Measurements from ENCODE around the gene UCHL1. TPM values are rescaled to one million over a fixed set of nuclear protein-coding genes. Genes with fewer than 3 reads are reported as not detected.

UCHL1 gene
- total and polyA plus RNA-seq, 8 donors = 2.7 to 198 (median 12.1) TPM

DNA sequence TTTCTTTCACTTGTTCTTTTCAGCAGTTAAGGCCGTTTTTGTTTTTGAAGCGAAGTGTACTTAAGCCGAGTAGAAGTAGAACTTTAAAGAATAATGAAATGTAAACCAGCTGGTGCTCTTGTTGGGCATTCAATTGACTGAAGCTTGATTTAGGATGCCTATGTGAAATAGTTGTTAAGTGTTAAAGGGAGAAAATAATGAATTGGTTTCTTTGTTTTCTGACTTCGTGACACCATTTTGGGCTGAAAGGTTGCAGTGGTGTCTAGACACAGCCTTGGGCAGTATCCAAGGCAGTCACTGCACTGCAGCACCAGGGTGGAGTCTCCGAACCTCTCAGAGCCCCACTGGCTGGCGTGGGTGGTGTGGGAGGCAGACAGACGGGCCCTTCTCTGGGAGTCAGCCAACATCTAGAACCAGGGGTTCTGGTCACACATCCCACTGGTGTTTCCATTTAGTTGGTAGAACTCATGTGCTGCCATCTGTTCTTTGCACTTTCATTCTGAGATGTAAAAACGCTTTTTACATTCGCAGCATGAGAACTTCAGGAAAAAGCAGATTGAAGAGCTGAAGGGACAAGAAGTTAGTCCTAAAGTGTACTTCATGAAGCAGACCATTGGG is 3.5 kb downstream of the UCHL1 start:
- Histone ChIP-seq H3K4me3 (no peak overlapping the region), H3K27me3 (peaks cover 0 to 6% (median 1%) of the 10 kb centered on the region in 4 donors), H3K9me3 (no peaks in the 10 kb centered on the region), H3K36me3 (no peaks in the 10 kb centered on the region), H3K4me1 (peaks cover 0 to 10% (median 0%) of the 10 kb centered on the region in 3 donors), H3K27ac (no peak overlapping the region)
- intact Hi-C loops (cut with DNase I) = no loop called here
- 77 to 83% methylated on average over 9 of the region's 9 CpGs for WGBS, 2 donors
- DNase-seq (no peak), FAIRE-seq (no peak), ATAC-seq (no peak)
- TF ChIP-seq, protein P1, sequence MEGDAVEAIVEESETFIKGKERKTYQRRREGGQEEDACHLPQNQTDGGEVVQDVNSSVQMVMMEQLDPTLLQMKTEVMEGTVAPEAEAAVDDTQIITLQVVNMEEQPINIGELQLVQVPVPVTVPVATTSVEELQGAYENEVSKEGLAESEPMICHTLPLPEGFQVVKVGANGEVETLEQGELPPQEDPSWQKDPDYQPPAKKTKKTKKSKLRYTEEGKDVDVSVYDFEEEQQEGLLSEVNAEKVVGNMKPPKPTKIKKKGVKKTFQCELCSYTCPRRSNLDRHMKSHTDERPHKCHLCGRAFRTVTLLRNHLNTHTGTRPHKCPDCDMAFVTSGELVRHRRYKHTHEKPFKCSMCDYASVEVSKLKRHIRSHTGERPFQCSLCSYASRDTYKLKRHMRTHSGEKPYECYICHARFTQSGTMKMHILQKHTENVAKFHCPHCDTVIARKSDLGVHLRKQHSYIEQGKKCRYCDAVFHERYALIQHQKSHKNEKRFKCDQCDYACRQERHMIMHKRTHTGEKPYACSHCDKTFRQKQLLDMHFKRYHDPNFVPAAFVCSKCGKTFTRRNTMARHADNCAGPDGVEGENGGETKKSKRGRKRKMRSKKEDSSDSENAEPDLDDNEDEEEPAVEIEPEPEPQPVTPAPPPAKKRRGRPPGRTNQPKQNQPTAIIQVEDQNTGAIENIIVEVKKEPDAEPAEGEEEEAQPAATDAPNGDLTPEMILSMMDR (IDR thresholded peaks at IDR 0.05) = no peak

DNA sequence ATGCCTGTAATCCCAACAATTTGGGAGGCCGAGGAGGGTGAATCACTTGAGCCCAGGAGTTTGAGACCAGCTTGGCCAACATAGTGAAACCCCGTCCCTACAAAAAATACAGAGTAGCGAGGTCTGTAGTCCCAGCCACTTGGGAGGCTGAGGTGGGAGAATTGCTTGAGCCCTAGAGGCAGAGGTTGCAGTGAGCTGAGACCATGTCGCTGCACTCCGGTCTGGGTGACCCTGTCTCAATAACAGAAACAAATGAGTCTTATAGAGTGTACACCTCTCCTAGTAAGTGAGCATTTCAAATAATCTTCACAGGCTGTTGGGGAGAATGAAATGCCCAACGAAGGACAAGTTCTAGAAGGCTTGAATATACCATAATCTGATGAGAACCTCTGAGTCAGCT is 5.5 kb downstream of the UCHL1 start:
- TF ChIP-seq, protein P1 (IDR thresholded peaks at IDR 0.05) = no peak
- intact Hi-C loops (cut with DNase I) = no loop called here
- Histone ChIP-seq H3K27ac (no peak overlapping the region), H3K4me1 (peaks cover 0 to 6% (median 0%) of the 10 kb centered on the region in 3 donors), H3K27me3 (peaks cover 0 to 3% (median 0%) of the 10 kb centered on the region in 4 donors), H3K9me3 (no peaks in the 10 kb centered on the region), H3K4me3 (no peak overlapping the region), H3K36me3 (no peaks in the 10 kb centered on the region)
- FAIRE-seq (no peak), ATAC-seq (no peak), DNase-seq (no peak)
- 89 to 92% methylated on average over 6 of the region's 6 CpGs for WGBS, 2 donors

DNA sequence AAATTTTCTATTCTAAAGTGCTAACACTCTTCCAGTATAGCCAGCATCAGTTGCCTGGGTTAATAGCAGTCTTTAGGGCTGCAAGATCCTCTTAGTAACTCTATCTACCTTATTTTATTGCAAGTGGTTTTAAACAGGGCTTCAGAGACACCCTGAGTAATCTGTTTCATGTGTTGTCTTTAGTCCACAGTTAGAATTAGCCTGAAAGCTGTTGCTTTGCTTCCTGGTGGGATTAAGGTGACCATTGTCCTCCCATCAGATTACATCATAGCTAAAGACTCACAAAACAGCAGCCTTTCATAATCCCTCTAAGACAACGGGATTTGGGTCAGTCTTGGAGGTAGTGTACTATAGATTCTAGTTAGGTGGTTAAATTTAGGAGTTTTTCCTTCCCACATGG is 7.5 kb downstream of the UCHL1 start:
- no peaks in the 10 kb centered on the region for H3K4me1 ChIP-seq
- intact Hi-C loops (cut with DNase I) = no loop called here
- H3K27ac ChIP-seq = no peak overlapping the region
- no peak for ATAC-seq
- H3K27me3 ChIP-seq = peaks cover 0 to 3% (median 0%) of the 10 kb centered on the region in 4 donors
- no peaks in the 10 kb centered on the region for H3K36me3 ChIP-seq
- WGBS, 2 donors = 70 to 82% methylated on average over 1 of the region's 1 CpG
- TF ChIP-seq, protein P1 (IDR thresholded peaks at IDR 0.05) = no peak
- FAIRE-seq = no peak
- no peak overlapping the region for H3K4me3 ChIP-seq
- no peak for DNase-seq
- no peaks in the 10 kb centered on the region for H3K9me3 ChIP-seq

DNA sequence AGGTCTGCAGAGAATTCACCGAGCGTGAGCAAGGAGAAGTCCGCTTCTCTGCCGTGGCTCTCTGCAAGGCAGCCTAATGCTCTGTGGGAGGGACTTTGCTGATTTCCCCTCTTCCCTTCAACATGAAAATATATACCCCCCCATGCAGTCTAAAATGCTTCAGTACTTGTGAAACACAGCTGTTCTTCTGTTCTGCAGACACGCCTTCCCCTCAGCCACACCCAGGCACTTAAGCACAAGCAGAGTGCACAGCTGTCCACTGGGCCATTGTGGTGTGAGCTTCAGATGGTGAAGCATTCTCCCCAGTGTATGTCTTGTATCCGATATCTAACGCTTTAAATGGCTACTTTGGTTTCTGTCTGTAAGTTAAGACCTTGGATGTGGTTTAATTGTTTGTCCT is 11.3 kb downstream of the UCHL1 start:
- no peak for FAIRE-seq

More for the DNA sequence above, 11.3 kb downstream of the UCHL1 start:
- Histone ChIP-seq H3K27me3 (no peaks in the 10 kb centered on the region), H3K4me1 (no peaks in the 10 kb centered on the region), H3K4me3 (no peak overlapping the region), H3K36me3 (no peaks in the 10 kb centered on the region), H3K27ac (no peak overlapping the region), H3K9me3 (no peaks in the 10 kb centered on the region)
- intact Hi-C loops (cut with DNase I) = no loop called here
- no peak for ATAC-seq
- TF ChIP-seq, protein P1 (IDR thresholded peaks at IDR 0.05) = no peak
- 77 to 85% methylated on average over 7 of the region's 7 CpGs for WGBS, 2 donors
- DNase-seq = no peak
